ENCODE results near the gene WRAP73.

The WRAP73 gene

GRCh38 chr1:3599816-3600215 lies 50.1 kb downstream of the WRAP73 start:
- peaks cover 7% of the 10 kb centered on the region for H3K4me1 ChIP-seq (ENCODE audit: insufficient read depth, low read length, severe bottlenecking)
- H3K4me2 ChIP-seq (ENCODE audit: low read length), result no peak overlapping the region
- peaks cover 13% of the 10 kb centered on the region for H3K27me3 ChIP-seq (ENCODE audit: insufficient read depth, low read length)
- no peaks in the 10 kb centered on the region for H4K20me1 ChIP-seq (ENCODE audit: insufficient read depth, low read length)
- no peak overlapping the region for H3K27ac ChIP-seq (ENCODE audit: low read depth, low read length, poor library complexity, severe bottlenecking)
- no peaks in the 10 kb centered on the region for H3K9me2 ChIP-seq (ENCODE audit: low read depth, low read length)
- TF ChIP-seq EZH2 (IDR thresholded peaks at IDR 0.05; ENCODE audit: borderline replicate concordance, low read length) (no peak), CTCF (IDR thresholded peaks at IDR 0.05; ENCODE audit: low read length) (no peak)
- H3F3A ChIP-seq (ENCODE audit: insufficient read depth, low read length), result no peaks in the 10 kb centered on the region
- no peak overlapping the region for H3K4me3 ChIP-seq (ENCODE audit: low read depth, low read length, poor library complexity, severe bottlenecking)
- no peaks in the 10 kb centered on the region for H3K9me3 ChIP-seq (ENCODE audit: low read length)
- H3K79me2 ChIP-seq (ENCODE audit: insufficient read depth, low read length), result no peaks in the 10 kb centered on the region
- H3K36me3 ChIP-seq (ENCODE audit: insufficient read depth, low read length), result no peaks in the 10 kb centered on the region
- no peak overlapping the region for H2AFZ ChIP-seq (ENCODE audit: low read length)
- H3K9ac ChIP-seq (ENCODE audit: low read length), result no peak overlapping the region

GRCh38 chr1:3599286-3599811 lies 50.6 kb downstream of the WRAP73 start:
- H3K9me2 ChIP-seq (ENCODE audit: low read depth, low read length), result no peaks in the 10 kb centered on the region
- H2AFZ ChIP-seq (ENCODE audit: low read length), result no peak overlapping the region
- H3K79me2 ChIP-seq (ENCODE audit: insufficient read depth, low read length), result no peaks in the 10 kb centered on the region
- H3K9ac ChIP-seq (ENCODE audit: low read length), result no peak overlapping the region
- H3K4me3 ChIP-seq (ENCODE audit: low read depth, low read length, poor library complexity, severe bottlenecking), result no peak overlapping the region
- H3K9me3 ChIP-seq (ENCODE audit: low read length), result no peaks in the 10 kb centered on the region
- H3K4me1 ChIP-seq (ENCODE audit: insufficient read depth, low read length, severe bottlenecking), result peaks cover 7% of the 10 kb centered on the region
- H3K36me3 ChIP-seq (ENCODE audit: insufficient read depth, low read length), result no peaks in the 10 kb centered on the region
- H3K27me3 ChIP-seq (ENCODE audit: insufficient read depth, low read length), result peaks cover 10% of the 10 kb centered on the region
- no peaks in the 10 kb centered on the region for H3F3A ChIP-seq (ENCODE audit: insufficient read depth, low read length)
- no peak overlapping the region for H3K4me2 ChIP-seq (ENCODE audit: low read length)
- TF ChIP-seq CTCF (IDR thresholded peaks at IDR 0.05; ENCODE audit: low read length), result no peak
- TF ChIP-seq EZH2 (IDR thresholded peaks at IDR 0.05; ENCODE audit: borderline replicate concordance, low read length), result no peak
- no peaks in the 10 kb centered on the region for H4K20me1 ChIP-seq (ENCODE audit: insufficient read depth, low read length)
- H3K27ac ChIP-seq (ENCODE audit: low read depth, low read length, poor library complexity, severe bottlenecking), result no peak overlapping the region

DNA sequence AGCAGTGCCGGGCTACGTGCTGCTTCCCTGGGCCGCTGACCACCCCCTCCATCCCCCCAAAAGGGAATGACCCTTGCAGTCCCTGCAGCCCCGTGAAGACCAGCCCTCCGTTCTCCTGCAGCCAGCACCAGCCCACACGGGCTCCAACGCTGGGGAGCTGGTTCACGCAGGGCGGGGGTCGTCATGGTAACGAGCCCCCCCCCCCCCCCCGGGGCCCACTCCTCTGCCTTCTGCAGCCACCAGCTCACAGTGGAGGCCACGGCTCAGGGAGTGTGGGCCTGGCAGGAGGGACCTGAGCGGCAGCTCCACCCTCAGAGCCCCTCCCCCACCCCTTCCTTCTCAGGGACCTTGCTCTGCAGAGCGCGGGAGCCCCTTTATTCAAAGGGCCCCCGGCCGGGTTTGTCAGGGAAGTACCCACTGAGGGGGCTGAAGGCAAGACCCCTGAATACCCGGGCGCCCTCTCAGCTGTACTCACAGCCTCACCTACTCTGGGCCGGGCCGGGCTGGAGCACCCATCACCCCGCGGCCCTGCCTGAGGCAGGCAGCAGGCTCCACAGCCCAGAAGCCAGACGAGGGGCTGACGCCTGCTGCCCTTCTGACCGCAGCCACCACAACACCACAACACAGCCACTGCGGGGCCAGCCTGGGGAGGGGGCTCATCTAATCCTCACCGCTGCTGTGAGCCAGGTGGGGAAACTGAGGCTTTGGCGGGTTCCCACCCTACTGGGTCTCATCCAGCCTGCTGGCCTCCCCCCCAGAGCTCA lies 51.2 kb downstream of the WRAP73 start:
- H3K36me3 ChIP-seq (ENCODE audit: insufficient read depth, low read length), result no peaks in the 10 kb centered on the region
- peaks cover 5% of the 10 kb centered on the region; the same call in 1 of the 2 replicates for H3K27me3 ChIP-seq (ENCODE audit: insufficient read depth, low read length)
- no peaks in the 10 kb centered on the region for H3K79me2 ChIP-seq (ENCODE audit: insufficient read depth, low read length)
- no peak overlapping the region for H3K27ac ChIP-seq (ENCODE audit: low read depth, low read length, poor library complexity, severe bottlenecking)
- no peak overlapping the region for H3K4me3 ChIP-seq (ENCODE audit: low read depth, low read length, poor library complexity, severe bottlenecking)
- H3K9ac ChIP-seq (ENCODE audit: low read length), result no peak overlapping the region
- H4K20me1 ChIP-seq (ENCODE audit: insufficient read depth, low read length), result no peaks in the 10 kb centered on the region
- no peaks in the 10 kb centered on the region for H3K9me3 ChIP-seq (ENCODE audit: low read length)
- TF ChIP-seq CTCF (IDR thresholded peaks at IDR 0.05; ENCODE audit: low read length), result no peak
- no peak for TF ChIP-seq EZH2 (IDR thresholded peaks at IDR 0.05; ENCODE audit: borderline replicate concordance, low read length)
- peaks cover 7% of the 10 kb centered on the region for H3K4me1 ChIP-seq (ENCODE audit: insufficient read depth, low read length, severe bottlenecking)
- no peaks in the 10 kb centered on the region for H3K9me2 ChIP-seq (ENCODE audit: low read depth, low read length)
- no peak overlapping the region for H3K4me2 ChIP-seq (ENCODE audit: low read length)
- no peaks in the 10 kb centered on the region for H3F3A ChIP-seq (ENCODE audit: insufficient read depth, low read length)
- no peak overlapping the region for H2AFZ ChIP-seq (ENCODE audit: low read length)

All from OCI-LY1 (cell line).